ENCODE measurements around the gene CHRNA3.

Gene CHRNA3

DNA sequence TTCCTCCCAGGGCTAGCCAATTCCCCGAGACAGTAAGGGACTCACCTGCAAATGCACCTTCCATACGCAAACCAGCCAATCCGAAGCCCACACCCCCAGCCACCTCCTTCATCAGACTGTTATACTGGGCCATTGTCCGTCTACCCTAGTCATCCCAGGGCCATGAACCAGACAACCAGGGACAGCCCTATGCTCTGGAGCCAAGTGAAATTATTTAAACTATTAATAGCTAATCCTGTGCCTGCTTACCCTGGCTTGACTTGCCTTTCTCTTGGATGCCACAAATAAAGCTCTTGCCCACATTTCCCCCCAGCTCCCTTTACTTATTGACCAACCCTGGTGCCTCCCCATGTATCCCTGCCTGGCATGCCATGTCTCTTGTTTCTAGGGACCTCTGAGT is 24.2 kb upstream of the CHRNA3 start:
- H3K27ac ChIP-seq (ENCODE audit: low read depth, low read length), result no peak overlapping the region
- H3K79me2 ChIP-seq (ENCODE audit: insufficient read depth, low read length), result no peaks in the 10 kb centered on the region
- H3K36me3 ChIP-seq (ENCODE audit: low read length), result no peaks in the 10 kb centered on the region
- no peaks in the 10 kb centered on the region for H3K9me3 ChIP-seq (ENCODE audit: insufficient read depth, low read length)
- TF ChIP-seq, protein P1, sequence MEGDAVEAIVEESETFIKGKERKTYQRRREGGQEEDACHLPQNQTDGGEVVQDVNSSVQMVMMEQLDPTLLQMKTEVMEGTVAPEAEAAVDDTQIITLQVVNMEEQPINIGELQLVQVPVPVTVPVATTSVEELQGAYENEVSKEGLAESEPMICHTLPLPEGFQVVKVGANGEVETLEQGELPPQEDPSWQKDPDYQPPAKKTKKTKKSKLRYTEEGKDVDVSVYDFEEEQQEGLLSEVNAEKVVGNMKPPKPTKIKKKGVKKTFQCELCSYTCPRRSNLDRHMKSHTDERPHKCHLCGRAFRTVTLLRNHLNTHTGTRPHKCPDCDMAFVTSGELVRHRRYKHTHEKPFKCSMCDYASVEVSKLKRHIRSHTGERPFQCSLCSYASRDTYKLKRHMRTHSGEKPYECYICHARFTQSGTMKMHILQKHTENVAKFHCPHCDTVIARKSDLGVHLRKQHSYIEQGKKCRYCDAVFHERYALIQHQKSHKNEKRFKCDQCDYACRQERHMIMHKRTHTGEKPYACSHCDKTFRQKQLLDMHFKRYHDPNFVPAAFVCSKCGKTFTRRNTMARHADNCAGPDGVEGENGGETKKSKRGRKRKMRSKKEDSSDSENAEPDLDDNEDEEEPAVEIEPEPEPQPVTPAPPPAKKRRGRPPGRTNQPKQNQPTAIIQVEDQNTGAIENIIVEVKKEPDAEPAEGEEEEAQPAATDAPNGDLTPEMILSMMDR (IDR thresholded peaks at IDR 0.05; ENCODE audit: insufficient read depth, low read length, poor library complexity, severe bottlenecking), result no peak
- TF ChIP-seq EZH2phosphoT487 (conservative IDR thresholded peaks at IDR 0.05; ENCODE audit: low read length), result no peak
- H3K9ac ChIP-seq (ENCODE audit: low read length), result no peak overlapping the region
- no peaks in the 10 kb centered on the region for H3K27me3 ChIP-seq (ENCODE audit: low read length)
- H3F3A ChIP-seq (ENCODE audit: insufficient read depth), result no peaks in the 10 kb centered on the region
- H3K4me3 ChIP-seq (ENCODE audit: insufficient read depth, low read length, poor library complexity, severe bottlenecking), result no peak overlapping the region
- H4K20me1 ChIP-seq (ENCODE audit: low read depth, low read length), result no peaks in the 10 kb centered on the region
- H2AFZ ChIP-seq (ENCODE audit: low read depth, low read length, severe bottlenecking), result no peak overlapping the region
- no peaks in the 10 kb centered on the region for H3K9me2 ChIP-seq (replicated peaks; ENCODE audit: insufficient read depth, low read length)
- no peak overlapping the region for H3K4me2 ChIP-seq (ENCODE audit: low read depth, low read length, poor library complexity, severe bottlenecking)

DNA sequence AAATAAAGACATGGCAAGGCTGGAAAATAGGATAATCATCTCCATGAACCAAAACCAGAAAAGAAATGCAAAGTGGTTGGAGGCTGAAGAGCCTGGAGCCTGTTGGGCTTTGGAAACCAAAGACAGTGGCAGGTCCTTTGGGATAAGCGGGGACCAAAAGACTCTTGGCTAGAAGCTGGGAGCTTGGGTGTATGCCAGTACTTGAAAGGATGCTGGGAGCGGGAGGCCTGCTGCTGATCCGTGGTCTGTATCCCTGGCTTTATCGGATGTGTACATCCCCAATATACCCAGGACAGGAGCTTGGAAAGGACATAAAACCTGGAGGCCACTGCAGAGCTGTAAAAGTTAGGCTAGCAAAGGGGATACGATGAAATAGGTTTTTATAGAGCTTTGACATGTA is 21.5 kb upstream of the CHRNA3 start:
- TF ChIP-seq EZH2phosphoT487 (conservative IDR thresholded peaks at IDR 0.05; ENCODE audit: low read length), result no peak
- TF ChIP-seq, protein P1 (IDR thresholded peaks at IDR 0.05; ENCODE audit: insufficient read depth, low read length, poor library complexity, severe bottlenecking), result no peak
- Histone ChIP-seq H3K36me3 (ENCODE audit: low read length) (no peaks in the 10 kb centered on the region), H3F3A (ENCODE audit: insufficient read depth) (no peaks in the 10 kb centered on the region), H3K9me3 (ENCODE audit: insufficient read depth, low read length) (no peaks in the 10 kb centered on the region), H3K9ac (ENCODE audit: low read length) (no peak overlapping the region), H3K4me2 (ENCODE audit: low read depth, low read length, poor library complexity, severe bottlenecking) (no peak overlapping the region), H4K20me1 (ENCODE audit: low read depth, low read length) (no peaks in the 10 kb centered on the region), H3K27me3 (ENCODE audit: low read length) (no peaks in the 10 kb centered on the region), H3K9me2 (replicated peaks; ENCODE audit: insufficient read depth, low read length) (no peaks in the 10 kb centered on the region), H3K4me3 (ENCODE audit: insufficient read depth, low read length, poor library complexity, severe bottlenecking) (no peak overlapping the region), H3K27ac (ENCODE audit: low read depth, low read length) (no peak overlapping the region), H3K79me2 (ENCODE audit: insufficient read depth, low read length) (no peaks in the 10 kb centered on the region), H2AFZ (ENCODE audit: low read depth, low read length, severe bottlenecking) (no peak overlapping the region)

DNA sequence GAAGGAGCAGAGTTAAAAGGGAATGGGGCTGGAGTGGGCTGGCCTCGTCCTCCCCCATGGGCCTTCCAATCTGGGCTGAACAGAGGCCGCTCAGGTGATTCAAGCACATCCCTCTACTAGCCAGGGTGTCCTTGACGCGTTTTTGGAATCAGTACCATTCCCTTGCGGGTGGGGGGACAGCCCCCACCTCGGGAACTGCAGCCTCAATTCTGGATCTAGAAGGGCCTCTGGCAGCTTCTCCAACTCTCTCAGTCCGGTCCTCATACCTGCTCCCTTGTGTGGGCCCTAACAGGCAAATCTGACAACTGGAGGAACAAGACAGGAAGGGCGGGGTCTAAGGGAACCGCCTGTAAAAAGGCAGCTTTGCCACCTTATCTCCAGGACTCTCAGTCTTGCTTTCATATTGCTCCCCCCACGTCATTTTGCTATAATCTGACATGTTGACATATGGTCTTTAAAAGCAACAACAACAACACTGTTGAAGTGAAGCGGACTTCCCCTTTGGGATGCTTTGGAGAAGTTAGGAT is 21.0 kb upstream of the CHRNA3 start:
- Histone ChIP-seq H3K27ac (ENCODE audit: low read depth, low read length) (no peak overlapping the region), H3K9ac (ENCODE audit: low read length) (no peak overlapping the region), H3K4me3 (ENCODE audit: insufficient read depth, low read length, poor library complexity, severe bottlenecking) (no peak overlapping the region), H3K4me2 (ENCODE audit: low read depth, low read length, poor library complexity, severe bottlenecking) (no peak overlapping the region), H3F3A (ENCODE audit: insufficient read depth) (no peaks in the 10 kb centered on the region), H3K9me2 (replicated peaks; ENCODE audit: insufficient read depth, low read length) (no peaks in the 10 kb centered on the region), H3K36me3 (ENCODE audit: low read length) (no peaks in the 10 kb centered on the region), H4K20me1 (ENCODE audit: low read depth, low read length) (no peaks in the 10 kb centered on the region), H3K9me3 (ENCODE audit: insufficient read depth, low read length) (no peaks in the 10 kb centered on the region), H3K27me3 (ENCODE audit: low read length) (no peaks in the 10 kb centered on the region), H2AFZ (ENCODE audit: low read depth, low read length, severe bottlenecking) (no peak overlapping the region), H3K79me2 (ENCODE audit: insufficient read depth, low read length) (no peaks in the 10 kb centered on the region)
- TF ChIP-seq, protein P1 (IDR thresholded peaks at IDR 0.05; ENCODE audit: insufficient read depth, low read length, poor library complexity, severe bottlenecking), result no peak
- TF ChIP-seq EZH2phosphoT487 (conservative IDR thresholded peaks at IDR 0.05; ENCODE audit: low read length), result no peak
